ENCODE data around the gene ZBTB12. TPM values are rescaled to one million over a fixed set of nuclear protein-coding genes. Genes with fewer than 3 reads are reported as not detected.

The ZBTB12 gene
- total and polyA plus RNA-seq, 9 of the 15 experiments (the other 6 are each of a cell fraction or from before 2014, with no cell fraction given): 0.03 to 12.4 (median 5.8) TPM; not detected in 1

DNA sequence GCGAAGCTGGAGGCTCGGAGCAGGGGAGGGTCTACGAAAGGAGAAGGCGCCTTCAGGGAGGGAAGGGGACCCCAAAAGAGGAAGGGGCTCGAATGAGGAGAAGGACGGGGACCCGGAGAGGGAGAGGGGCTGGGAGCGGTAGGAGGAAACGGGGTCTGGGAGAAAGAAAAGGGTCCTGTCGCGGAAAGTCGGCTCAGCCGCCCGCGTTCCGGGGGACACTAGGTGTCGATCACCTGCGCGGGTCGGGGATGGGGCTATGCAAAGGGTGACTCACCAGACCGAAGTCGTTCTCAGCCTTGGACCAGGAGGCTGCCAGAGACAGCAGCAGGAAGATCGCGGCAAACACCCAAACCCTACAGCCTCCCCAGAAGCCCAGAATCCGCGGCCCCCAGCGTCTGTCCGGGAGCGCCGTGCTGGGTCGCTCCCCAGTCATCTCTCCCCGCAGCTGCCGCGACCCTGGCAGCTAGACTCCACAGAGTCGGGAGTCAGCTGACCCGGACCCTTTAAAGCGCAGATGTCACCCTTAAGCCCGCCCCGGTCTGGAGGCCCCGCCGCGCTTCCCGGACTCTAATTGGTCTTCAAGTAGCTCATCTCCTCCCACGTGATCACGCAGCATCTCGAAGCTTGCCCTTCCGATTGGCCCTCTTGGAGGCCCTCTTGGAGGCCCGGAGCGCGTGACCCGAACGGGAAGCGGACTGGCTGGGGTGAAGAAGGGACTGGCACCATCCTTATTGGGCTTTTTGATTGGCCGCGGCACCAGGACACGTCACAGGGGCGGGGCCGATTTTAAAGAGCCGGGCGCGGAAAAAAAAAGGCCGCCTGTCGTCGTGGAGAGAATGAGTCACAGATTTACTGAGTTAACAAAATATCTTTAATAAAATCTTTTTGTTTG is 39.3 kb downstream of the ZBTB12 start, which contains the start of gene NEU1 (continued):
- TF ChIP-seq, protein P1, sequence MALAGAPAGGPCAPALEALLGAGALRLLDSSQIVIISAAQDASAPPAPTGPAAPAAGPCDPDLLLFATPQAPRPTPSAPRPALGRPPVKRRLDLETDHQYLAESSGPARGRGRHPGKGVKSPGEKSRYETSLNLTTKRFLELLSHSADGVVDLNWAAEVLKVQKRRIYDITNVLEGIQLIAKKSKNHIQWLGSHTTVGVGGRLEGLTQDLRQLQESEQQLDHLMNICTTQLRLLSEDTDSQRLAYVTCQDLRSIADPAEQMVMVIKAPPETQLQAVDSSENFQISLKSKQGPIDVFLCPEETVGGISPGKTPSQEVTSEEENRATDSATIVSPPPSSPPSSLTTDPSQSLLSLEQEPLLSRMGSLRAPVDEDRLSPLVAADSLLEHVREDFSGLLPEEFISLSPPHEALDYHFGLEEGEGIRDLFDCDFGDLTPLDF (CRISPR knock-in tag; IDR thresholded peaks at IDR 0.05): peak; percentile 79; the same call in 1 of the 2 replicates
- TF ChIP-seq, protein P2, sequence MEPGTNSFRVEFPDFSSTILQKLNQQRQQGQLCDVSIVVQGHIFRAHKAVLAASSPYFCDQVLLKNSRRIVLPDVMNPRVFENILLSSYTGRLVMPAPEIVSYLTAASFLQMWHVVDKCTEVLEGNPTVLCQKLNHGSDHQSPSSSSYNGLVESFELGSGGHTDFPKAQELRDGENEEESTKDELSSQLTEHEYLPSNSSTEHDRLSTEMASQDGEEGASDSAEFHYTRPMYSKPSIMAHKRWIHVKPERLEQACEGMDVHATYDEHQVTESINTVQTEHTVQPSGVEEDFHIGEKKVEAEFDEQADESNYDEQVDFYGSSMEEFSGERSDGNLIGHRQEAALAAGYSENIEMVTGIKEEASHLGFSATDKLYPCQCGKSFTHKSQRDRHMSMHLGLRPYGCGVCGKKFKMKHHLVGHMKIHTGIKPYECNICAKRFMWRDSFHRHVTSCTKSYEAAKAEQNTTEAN (CRISPR knock-in tag; IDR thresholded peaks at IDR 0.05): 0 out of 2 replicates have a peak, but pooled peaks have one; percentile 75
- 0 out of 2 replicates have a peak, but pooled peaks have one; percentile 14 for TF ChIP-seq EGR1 (conservative IDR thresholded peaks at IDR 0.05)
- TF ChIP-seq RB1 (IDR thresholded peaks at IDR 0.05; ENCODE audit: low read depth): peak; percentile 96
- TF ChIP-seq PTBP1 (IDR thresholded peaks at IDR 0.05; ENCODE audit: low read depth, low read length): peak; percentile 87; the same call in 1 of the 2 replicates
- TF ChIP-seq, protein P3, sequence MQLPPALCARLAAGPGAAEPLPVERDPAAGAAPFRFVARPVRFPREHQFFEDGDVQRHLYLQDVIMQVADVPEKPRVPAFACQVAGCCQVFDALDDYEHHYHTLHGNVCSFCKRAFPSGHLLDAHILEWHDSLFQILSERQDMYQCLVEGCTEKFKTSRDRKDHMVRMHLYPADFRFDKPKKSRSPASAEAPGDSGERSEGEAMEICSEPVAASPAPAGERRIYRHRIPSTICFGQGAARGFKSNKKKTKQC (CRISPR knock-in tag; IDR thresholded peaks at IDR 0.05): no peak; the same call in 1 of the 2 replicates
- TF ChIP-seq ZNF134 (CRISPR knock-in tag; conservative IDR thresholded peaks at IDR 0.05): no peak
- TF ChIP-seq ZNF561 (CRISPR knock-in tag; conservative IDR thresholded peaks at IDR 0.05): no peak
- peak; percentile 52 for TF ChIP-seq MEIS2 (IDR thresholded peaks at IDR 0.05; ENCODE audit: partially characterized antibody)
- TF ChIP-seq ZNF589 (CRISPR knock-in tag; IDR thresholded peaks at IDR 0.05; ENCODE audit: low read depth): no peak
- peak; percentile 86 for TF ChIP-seq FOS (IDR thresholded peaks at IDR 0.05; ENCODE audit: extremely low read depth, insufficient read length)
- no peak for TF ChIP-seq ZNF707 (CRISPR knock-in tag; conservative IDR thresholded peaks at IDR 0.05)
- TF ChIP-seq ZC3H8 (IDR thresholded peaks at IDR 0.05): no peak
- TF ChIP-seq CHD1 (IDR thresholded peaks at IDR 0.05; ENCODE audit: low read length): peak; percentile 71
- TF ChIP-seq ZNF76 (CRISPR knock-in tag; IDR thresholded peaks at IDR 0.05; ENCODE audit: borderline replicate concordance): peak; percentile 75; the same call in 1 of the 2 replicates
- no peak; the same call in 1 of the 2 replicates for TF ChIP-seq DMBX1 (CRISPR knock-in tag; IDR thresholded peaks at IDR 0.05; ENCODE audit: borderline replicate concordance)
- TF ChIP-seq HDAC6 (IDR thresholded peaks at IDR 0.05; ENCODE audit: low read depth, low read length): 0 out of 2 replicates have a peak, but pooled peaks have one; percentile 34
- TF ChIP-seq ZNF263 (CRISPR knock-in tag; IDR thresholded peaks at IDR 0.05; ENCODE audit: borderline replicate concordance): no peak; the same call in 1 of the 2 replicates
- no peak for TF ChIP-seq U2AF2 (optimal IDR thresholded peaks at IDR 0.05; ENCODE audit: low read depth, low read length)
- TF ChIP-seq CTBP1 (IDR thresholded peaks at IDR 0.05; ENCODE audit: borderline replicate concordance): peak; percentile 85
- TF ChIP-seq SRSF1 (IDR thresholded peaks at IDR 0.05; ENCODE audit: low read depth, low read length): no peak
- TF ChIP-seq, protein P4, sequence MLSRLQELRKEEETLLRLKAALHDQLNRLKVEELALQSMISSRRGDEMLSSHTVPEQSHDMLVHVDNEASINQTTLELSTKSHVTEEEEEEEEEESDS (CRISPR knock-in tag; IDR thresholded peaks at IDR 0.05): no peak
- TF ChIP-seq, protein P5, sequence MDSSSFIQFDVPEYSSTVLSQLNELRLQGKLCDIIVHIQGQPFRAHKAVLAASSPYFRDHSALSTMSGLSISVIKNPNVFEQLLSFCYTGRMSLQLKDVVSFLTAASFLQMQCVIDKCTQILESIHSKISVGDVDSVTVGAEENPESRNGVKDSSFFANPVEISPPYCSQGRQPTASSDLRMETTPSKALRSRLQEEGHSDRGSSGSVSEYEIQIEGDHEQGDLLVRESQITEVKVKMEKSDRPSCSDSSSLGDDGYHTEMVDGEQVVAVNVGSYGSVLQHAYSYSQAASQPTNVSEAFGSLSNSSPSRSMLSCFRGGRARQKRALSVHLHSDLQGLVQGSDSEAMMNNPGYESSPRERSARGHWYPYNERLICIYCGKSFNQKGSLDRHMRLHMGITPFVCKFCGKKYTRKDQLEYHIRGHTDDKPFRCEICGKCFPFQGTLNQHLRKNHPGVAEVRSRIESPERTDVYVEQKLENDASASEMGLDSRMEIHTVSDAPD (CRISPR knock-in tag; IDR thresholded peaks at IDR 0.05): no peak
- no peak for TF ChIP-seq SMAD1 (IDR thresholded peaks at IDR 0.05; ENCODE audit: low read depth, low read length, partially characterized antibody)
